ENCODE data around the gene CCDC61.

DNA sequence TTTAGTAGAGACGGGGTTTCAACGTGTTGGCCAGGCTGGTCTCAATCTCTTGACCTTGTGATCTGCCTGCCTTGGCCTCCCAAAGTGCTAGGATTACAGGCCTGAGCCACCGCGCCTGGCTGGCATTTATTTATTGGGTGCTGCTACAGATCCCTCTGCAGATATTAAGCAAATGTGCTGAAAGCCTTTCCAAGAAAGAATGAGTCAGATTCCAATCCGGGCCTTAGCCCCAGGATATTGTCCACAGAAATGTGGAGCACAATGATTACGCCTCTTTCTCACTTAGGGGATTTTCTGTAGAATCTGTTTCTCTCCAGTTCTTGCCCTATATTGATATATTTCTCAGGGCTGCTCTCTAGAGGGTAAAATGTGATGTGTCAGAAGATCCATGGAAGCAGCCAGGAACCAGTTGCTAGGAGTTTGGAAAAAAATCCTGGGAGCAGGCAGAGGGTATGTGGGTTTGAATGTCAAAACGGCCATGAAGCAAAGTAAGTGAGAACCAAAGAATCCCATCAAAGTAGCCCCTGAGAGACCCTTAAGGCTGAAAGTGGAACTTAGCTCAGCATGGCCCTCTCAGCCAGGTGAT is 70.3 kb downstream of the CCDC61 start:
- TF ChIP-seq RARB (CRISPR knock-in tag; IDR thresholded peaks at IDR 0.05) (no peak), CSDC2 (CRISPR knock-in tag; IDR thresholded peaks at IDR 0.05) (no peak), TCF4 (CRISPR knock-in tag; IDR thresholded peaks at IDR 0.05; ENCODE audit: borderline replicate concordance) (no peak)
- TF ChIP-seq, protein P1, sequence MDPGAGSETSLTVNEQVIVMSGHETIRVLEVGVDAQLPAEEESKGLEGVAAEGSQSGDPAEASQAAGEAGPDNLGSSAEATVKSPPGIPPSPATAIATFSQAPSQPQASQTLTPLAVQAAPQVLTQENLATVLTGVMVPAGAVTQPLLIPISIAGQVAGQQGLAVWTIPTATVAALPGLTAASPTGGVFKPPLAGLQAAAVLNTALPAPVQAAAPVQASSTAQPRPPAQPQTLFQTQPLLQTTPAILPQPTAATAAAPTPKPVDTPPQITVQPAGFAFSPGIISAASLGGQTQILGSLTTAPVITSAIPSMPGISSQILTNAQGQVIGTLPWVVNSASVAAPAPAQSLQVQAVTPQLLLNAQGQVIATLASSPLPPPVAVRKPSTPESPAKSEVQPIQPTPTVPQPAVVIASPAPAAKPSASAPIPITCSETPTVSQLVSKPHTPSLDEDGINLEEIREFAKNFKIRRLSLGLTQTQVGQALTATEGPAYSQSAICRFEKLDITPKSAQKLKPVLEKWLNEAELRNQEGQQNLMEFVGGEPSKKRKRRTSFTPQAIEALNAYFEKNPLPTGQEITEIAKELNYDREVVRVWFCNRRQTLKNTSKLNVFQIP (CRISPR knock-in tag; IDR thresholded peaks at IDR 0.05; ENCODE audit: borderline replicate concordance, low read depth): no peak
- TF ChIP-seq, protein P2, sequence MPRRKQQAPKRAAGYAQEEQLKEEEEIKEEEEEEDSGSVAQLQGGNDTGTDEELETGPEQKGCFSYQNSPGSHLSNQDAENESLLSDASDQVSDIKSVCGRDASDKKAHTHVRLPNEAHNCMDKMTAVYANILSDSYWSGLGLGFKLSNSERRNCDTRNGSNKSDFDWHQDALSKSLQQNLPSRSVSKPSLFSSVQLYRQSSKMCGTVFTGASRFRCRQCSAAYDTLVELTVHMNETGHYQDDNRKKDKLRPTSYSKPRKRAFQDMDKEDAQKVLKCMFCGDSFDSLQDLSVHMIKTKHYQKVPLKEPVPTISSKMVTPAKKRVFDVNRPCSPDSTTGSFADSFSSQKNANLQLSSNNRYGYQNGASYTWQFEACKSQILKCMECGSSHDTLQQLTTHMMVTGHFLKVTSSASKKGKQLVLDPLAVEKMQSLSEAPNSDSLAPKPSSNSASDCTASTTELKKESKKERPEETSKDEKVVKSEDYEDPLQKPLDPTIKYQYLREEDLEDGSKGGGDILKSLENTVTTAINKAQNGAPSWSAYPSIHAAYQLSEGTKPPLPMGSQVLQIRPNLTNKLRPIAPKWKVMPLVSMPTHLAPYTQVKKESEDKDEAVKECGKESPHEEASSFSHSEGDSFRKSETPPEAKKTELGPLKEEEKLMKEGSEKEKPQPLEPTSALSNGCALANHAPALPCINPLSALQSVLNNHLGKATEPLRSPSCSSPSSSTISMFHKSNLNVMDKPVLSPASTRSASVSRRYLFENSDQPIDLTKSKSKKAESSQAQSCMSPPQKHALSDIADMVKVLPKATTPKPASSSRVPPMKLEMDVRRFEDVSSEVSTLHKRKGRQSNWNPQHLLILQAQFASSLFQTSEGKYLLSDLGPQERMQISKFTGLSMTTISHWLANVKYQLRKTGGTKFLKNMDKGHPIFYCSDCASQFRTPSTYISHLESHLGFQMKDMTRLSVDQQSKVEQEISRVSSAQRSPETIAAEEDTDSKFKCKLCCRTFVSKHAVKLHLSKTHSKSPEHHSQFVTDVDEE (CRISPR knock-in tag; IDR thresholded peaks at IDR 0.05): no peak
